B cell (primary cell): ENCODE measurements around the gene GUCY2F. TPM values are rescaled to one million over a fixed set of nuclear protein-coding genes. Genes with fewer than 3 reads are reported as not detected.

Experiments
- ATAC-seq: fragments of 200-7000 bp; cut with Tn5 transposase; one replicate; pipeline ENCODE4 v1.10.0; 2021; ENCODE audit warnings: low read depth, mild to moderate bottlenecking, moderate number of reproducible peaks, moderate library complexity
- CTCF ChIA-PET: fragments of 350-600 bp; sonication (Branson Sonifier 250); formaldehyde crosslinking; loops from one replicate; lab custom pipeline; 2021; ENCODE audit warnings: antibody characterized with exemption, inconsistent platforms; lab: Charles Lee
- POLR2A ChIA-PET: fragments of 350-600 bp; sonication (Branson Sonifier 250); formaldehyde crosslinking; loops from one replicate; lab custom pipeline; 2021; ENCODE audit warnings: antibody characterized with exemption; lab: Charles Lee
- DNase-seq: peaks from one replicate; pipeline ENCODE4 v3.0.0; 2013
- H2AFZ ChIP-seq: 2 replicates; pipeline ENCODE4 v1.6.1; 2012; ENCODE audit warnings: mild to moderate bottlenecking, low read depth, low read length; ENCODE audit not compliant: insufficient read depth, poor library complexity, severe bottlenecking
- H3K27ac ChIP-seq, 2 donors: 1 replicate in 1 of 2; 2 replicates in 1 of 2; pipeline ENCODE4 v1.5.1; 2012 to 2013; ENCODE audit warnings: low read length in 2 of 2, mild to moderate bottlenecking in 2 of 2, moderate library complexity in 1 of 2
- H3K27me3 ChIP-seq, 4 experiments: fragments of 200-600 bp in 1 of 4; sonication (generic) in 1 of 4; replicated peaks in 1 of 4; 1 replicate in 2 of 4; 2 replicates in 2 of 4; pipeline versions ENCODE4 v1.6.1 to v1.7.0; 2013 to 2016; ENCODE audit warnings: low read length in 3 of 4, mild to moderate bottlenecking in 2 of 4, mixed read lengths in 1 of 4, moderate library complexity in 1 of 4; ENCODE audit not compliant: insufficient read depth in 4 of 4, control insufficient read depth in 3 of 4; ENCODE audit errors: control extremely low read depth in 1 of 4
- H3K36me3 ChIP-seq, 2 experiments: replicated peaks in 1 of 2; 1 replicate in 1 of 2; 2 replicates in 1 of 2; pipeline versions ENCODE4 v1.6.1 to v1.7.1; 2013; ENCODE audit warnings: low read length in 1 of 2; ENCODE audit not compliant: insufficient read depth in 2 of 2, control insufficient read depth in 1 of 2; ENCODE audit errors: control extremely low read depth in 1 of 2, extremely low read depth in 1 of 2
- H3K4me1 ChIP-seq, 2 donors: fragments of 200-600 bp in 1 of 2; sonication (generic) in 1 of 2; 1 replicate in 1 of 2; 2 replicates in 1 of 2; pipeline versions ENCODE4 v1.5.1 to v1.6.1; 2013 to 2017; ENCODE audit warnings: low read length in 2 of 2; ENCODE audit not compliant: control insufficient read depth in 2 of 2, insufficient read depth in 2 of 2
- H3K4me2 ChIP-seq: replicated peaks from 2 replicates; pipeline ENCODE3; 2012; ENCODE audit warnings: mild to moderate bottlenecking, low read depth, low read length; ENCODE audit not compliant: poor library complexity, severe bottlenecking
- H3K4me3 ChIP-seq, 5 experiments: fragments of 200-600 bp in 1 of 5; sonication (generic) in 1 of 5; 1 replicate in 3 of 5; 2 replicates in 2 of 5; pipeline versions ENCODE4 v1.5.1 to v1.7.0; 2011 to 2016; ENCODE audit warnings: low read length in 4 of 5, mild to moderate bottlenecking in 4 of 5, low read depth in 2 of 5, control low read depth in 1 of 5, moderate library complexity in 1 of 5; ENCODE audit not compliant: insufficient read depth in 1 of 5; ENCODE audit errors: control extremely low read depth in 1 of 5, extremely low read depth in 1 of 5
- H3K79me2 ChIP-seq: fragments of 200-600 bp; sonication (generic); one replicate; pipeline ENCODE4 v1.6.0; 2016; ENCODE audit warnings: low read length; ENCODE audit not compliant: control insufficient read depth, insufficient read depth
- H3K9ac ChIP-seq: fragments of 200-600 bp; sonication (generic); 2 replicates; pipeline ENCODE4 v1.6.1; 2017; ENCODE audit warnings: mild to moderate bottlenecking, low read length, moderate library complexity
- H3K9me3 ChIP-seq, 3 donors: one replicate each; pipeline versions ENCODE4 v1.6.1 to v1.7.1; 2013; ENCODE audit warnings: low read length in 2 of 3; ENCODE audit not compliant: control insufficient read depth in 2 of 3, insufficient read depth in 1 of 3; ENCODE audit errors: control extremely low read depth in 1 of 3
- H4K20me1 ChIP-seq: 2 replicates; pipeline ENCODE4 v1.6.0; 2012; ENCODE audit warnings: mild to moderate bottlenecking, low read length; ENCODE audit not compliant: insufficient read depth, control insufficient read depth, poor library complexity, severe bottlenecking
- H3K27ac Mint-ChIP-seq: one replicate; pipeline ENCODE4 v1.8.0; 2021; ENCODE audit warnings: mixed read lengths
- H3K27me3 Mint-ChIP-seq: one replicate; pipeline ENCODE4 v1.8.0; 2021; ENCODE audit warnings: mixed read lengths
- H3K4me1 Mint-ChIP-seq: one replicate; pipeline ENCODE4 v1.8.0; 2021; ENCODE audit warnings: mixed read lengths
- H3K4me3 Mint-ChIP-seq: one replicate; pipeline ENCODE4 v1.8.0; 2021; ENCODE audit warnings: mixed read lengths
- H3K9me3 Mint-ChIP-seq: one replicate; pipeline ENCODE4 v1.8.0; 2022; ENCODE audit warnings: mixed read lengths; ENCODE audit not compliant: insufficient read depth
- EZH2 ChIP-seq: IDR thresholded peaks from 2 replicates; pipeline ENCODE4 v1.6.1; 2012; ENCODE audit warnings: borderline replicate concordance, low read depth, mild to moderate bottlenecking, moderate library complexity, low read length; ENCODE audit not compliant: insufficient read depth, poor library complexity, severe bottlenecking
- WGBS: methylation state at CpG from one replicate; pipeline ENCODE4 v1.1.5; 2013; ENCODE audit warnings: missing lambda C conversion rate; ENCODE audit not compliant: insufficient coverage; 5-methylcytosine and 5-hydroxymethylcytosine counted together
- intact Hi-C: fragments of 100-400 bp; cut with micrococcal nuclease; formaldehyde crosslinking; loops from one replicate; pipeline ENCODE4 v1.10.0; 2022
- polyA plus RNA-seq: library from polyadenylated mRNA; depleted of rRNA; stranded (reverse); fragments of >200 nt; gene quantifications from 2 replicates; pipeline ENCODE4 v1.2.3, GENCODE V29; 2012
- total RNA-seq, 2 donors: library from RNA; stranded (reverse); fragments of 120-200 nt in 1 of 2; gene quantifications; 1 replicate in 1 of 2; 2 replicates in 1 of 2; pipeline versions ENCODE4 v1.2.3 to v1.2.4, GENCODE V29; 2013 to 2022
- TF ChIP-seq, protein P1 (sequence below): fragments of 200-600 bp; IDR thresholded peaks from one replicate; pipeline ENCODE4 v1.8.0; 2022; ENCODE audit warnings: antibody characterized with exemption, mild to moderate bottlenecking

GUCY2F gene
- total and polyA plus RNA-seq, 2 donors (not counting 1 experiment from before 2014, with no cell fraction given) = not detected

DNA sequence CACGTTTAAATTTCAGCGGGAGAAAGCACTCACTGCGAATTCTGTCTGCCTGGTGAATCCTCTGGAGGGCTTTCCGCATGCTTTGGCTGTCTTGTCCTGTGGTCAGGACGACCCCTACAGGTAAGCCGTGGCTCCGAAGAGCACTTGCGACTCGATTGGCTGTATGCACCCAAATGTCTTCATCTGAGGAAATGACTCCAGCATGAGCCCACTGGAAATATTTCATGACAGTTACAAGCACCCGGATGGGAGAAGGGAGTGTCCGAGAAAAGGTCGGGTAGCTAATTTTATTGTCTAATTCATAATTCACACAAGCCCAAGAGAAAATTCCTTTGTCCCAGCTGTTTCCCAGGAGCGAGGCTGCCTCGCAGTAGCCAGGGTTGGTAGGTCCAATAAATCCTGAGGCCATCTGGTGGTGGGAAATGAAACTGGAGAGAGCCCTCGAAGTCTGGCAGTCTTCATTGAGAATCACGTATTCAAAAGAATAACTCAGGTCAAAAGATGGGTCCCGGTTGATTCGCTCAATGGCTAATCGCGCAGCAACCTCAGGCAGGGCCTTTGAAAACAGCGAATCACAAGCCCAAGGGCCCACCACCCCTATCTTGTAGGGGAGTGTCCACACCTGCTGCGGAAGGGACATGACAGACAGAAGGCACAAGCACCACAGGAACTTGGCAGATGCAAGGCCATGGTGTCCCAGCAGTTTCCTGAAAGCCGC, 6.6 kb downstream of the GUCY2F start:
- no peak overlapping the region for H3K27ac Mint-ChIP-seq
- POLR2A ChIA-PET = no interaction called here
- H3K9me3 ChIP-seq = no peaks in the 10 kb centered on the region
- peaks cover 6 to 7% of the 10 kb centered on the region in 2 donors for H3K4me1 ChIP-seq
- H3K27me3 ChIP-seq = peaks cover 0 to 7% (median 4%) of the 10 kb centered on the region in 4 experiments
- DNase-seq (no peak), ATAC-seq (no peak)
- no peak overlapping the region for H3K4me2 ChIP-seq
- no peaks in the 10 kb centered on the region for H3K36me3 ChIP-seq
- CTCF ChIA-PET = no interaction called here
- H3K4me3 Mint-ChIP-seq = no peak overlapping the region
- no peak for TF ChIP-seq EZH2
- TF ChIP-seq, protein P1, sequence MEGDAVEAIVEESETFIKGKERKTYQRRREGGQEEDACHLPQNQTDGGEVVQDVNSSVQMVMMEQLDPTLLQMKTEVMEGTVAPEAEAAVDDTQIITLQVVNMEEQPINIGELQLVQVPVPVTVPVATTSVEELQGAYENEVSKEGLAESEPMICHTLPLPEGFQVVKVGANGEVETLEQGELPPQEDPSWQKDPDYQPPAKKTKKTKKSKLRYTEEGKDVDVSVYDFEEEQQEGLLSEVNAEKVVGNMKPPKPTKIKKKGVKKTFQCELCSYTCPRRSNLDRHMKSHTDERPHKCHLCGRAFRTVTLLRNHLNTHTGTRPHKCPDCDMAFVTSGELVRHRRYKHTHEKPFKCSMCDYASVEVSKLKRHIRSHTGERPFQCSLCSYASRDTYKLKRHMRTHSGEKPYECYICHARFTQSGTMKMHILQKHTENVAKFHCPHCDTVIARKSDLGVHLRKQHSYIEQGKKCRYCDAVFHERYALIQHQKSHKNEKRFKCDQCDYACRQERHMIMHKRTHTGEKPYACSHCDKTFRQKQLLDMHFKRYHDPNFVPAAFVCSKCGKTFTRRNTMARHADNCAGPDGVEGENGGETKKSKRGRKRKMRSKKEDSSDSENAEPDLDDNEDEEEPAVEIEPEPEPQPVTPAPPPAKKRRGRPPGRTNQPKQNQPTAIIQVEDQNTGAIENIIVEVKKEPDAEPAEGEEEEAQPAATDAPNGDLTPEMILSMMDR = peak; percentile 23
- no peak overlapping the region for H3K9ac ChIP-seq
- no peaks in the 10 kb centered on the region for H4K20me1 ChIP-seq
- no peak overlapping the region for H3K4me3 ChIP-seq
- H2AFZ ChIP-seq = no peak overlapping the region
- no peak overlapping the region for H3K27ac ChIP-seq
- H3K79me2 ChIP-seq = no peaks in the 10 kb centered on the region
- intact Hi-C loops = no loop called here
- WGBS = 13% methylated on average over 12 of the region's 23 CpGs
- H3K27me3 Mint-ChIP-seq = peaks cover 14% of the 10 kb centered on the region
- no peaks in the 10 kb centered on the region for H3K4me1 Mint-ChIP-seq
- H3K9me3 Mint-ChIP-seq = no peaks in the 10 kb centered on the region
